Activated CD8-positive, alpha-beta memory T cell treated with anti-CD3 and anti-CD28 coated beads, Interleukin-2, amount 50 U/mL, for 4 hours (primary cell): ENCODE data around the gene ZNHIT6.
"Not testable (repeated sequence)": the region's sequence is repeated elsewhere in the genome, so short reads cannot be mapped to it uniquely, and the experiment has no call there.

Experiments used
- DNase-seq: peaks from one replicate; pipeline ENCODE4 v3.0.0-alpha.2; 2020

ZNHIT6 gene

GRCh38 chr1:85663382-85663781 is 44.9 kb downstream of the ZNHIT6 start:
- no peak for DNase-seq

GRCh38 chr1:85661767-85662166 is 46.5 kb downstream of the ZNHIT6 start:
- no peak for DNase-seq

- DNase-seq, result no peak
These were observed 47.7 kb downstream of the ZNHIT6 start for GRCh38 chr1:85660541-85660940.

- no peak for DNase-seq
These were observed 49.1 kb downstream of the ZNHIT6 start for GRCh38 chr1:85659174-85659573.

- DNase-seq, result no peak
These were observed 51.3 kb downstream of the ZNHIT6 start for GRCh38 chr1:85656948-85657347.

GRCh38 chr1:85656256-85656655 is 52.0 kb downstream of the ZNHIT6 start:
- no peak for DNase-seq

GRCh38 chr1:85655315-85655714 is 52.9 kb downstream of the ZNHIT6 start:
- no peak for DNase-seq

GRCh38 chr1:85654066-85654782 is 54.0 kb downstream of the ZNHIT6 start:
- no peak for DNase-seq

- DNase-seq, result no peak
These were observed 55.9 kb downstream of the ZNHIT6 start for GRCh38 chr1:85652327-85652726.

GRCh38 chr1:85650645-85651044 is 57.6 kb downstream of the ZNHIT6 start:
- DNase-seq, result no peak

- no peak for DNase-seq
These were observed 58.6 kb downstream of the ZNHIT6 start for GRCh38 chr1:85649591-85649990.

GRCh38 chr1:85641598-85642556 is 66.4 kb downstream of the ZNHIT6 start:
- DNase-seq, result not testable (repeated sequence)

GRCh38 chr1:85639920-85640319 is 68.3 kb downstream of the ZNHIT6 start:
- DNase-seq, result not testable (repeated sequence)

- DNase-seq, result no peak
These were observed 69.8 kb downstream of the ZNHIT6 start for GRCh38 chr1:85638412-85638811.

GRCh38 chr1:85630493-85630892 is 77.7 kb downstream of the ZNHIT6 start:
- no peak for DNase-seq

- DNase-seq, result no peak
These were observed 78.7 kb downstream of the ZNHIT6 start for GRCh38 chr1:85629532-85629920.

- DNase-seq, result no peak
These were observed 79.3 kb downstream of the ZNHIT6 start for GRCh38 chr1:85628791-85629531.

GRCh38 chr1:85626818-85627217 is 81.4 kb downstream of the ZNHIT6 start:
- DNase-seq, result no peak

- no peak for DNase-seq
These were observed 83.9 kb downstream of the ZNHIT6 start for GRCh38 chr1:85624361-85624760.

- no peak for DNase-seq
These were observed 85.2 kb downstream of the ZNHIT6 start for GRCh38 chr1:85623061-85623471.

- DNase-seq, result no peak
These were observed 86.8 kb downstream of the ZNHIT6 start for GRCh38 chr1:85621430-85621829.

GRCh38 chr1:85617633-85618100 is 90.6 kb downstream of the ZNHIT6 start:
- DNase-seq, result no peak

GRCh38 chr1:85616736-85617135 is 91.5 kb downstream of the ZNHIT6 start:
- DNase-seq, result no peak
